Choroid plexus epithelial cell (primary cell): ENCODE results near the gene TGIF1.

Experiments used
- DNase-seq: peaks from one replicate; pipeline ENCODE4 v3.0.0-alpha.2; 2010; ENCODE audit warnings: low read depth
- H3K4me3 ChIP-seq: 2 replicates; pipeline ENCODE4 v1.5.1; 2011; ENCODE audit warnings: low read depth, mild to moderate bottlenecking, control low read depth, low read length, moderate library complexity
- CTCF ChIP-seq: conservative IDR thresholded peaks from 2 replicates; pipeline ENCODE4 v1.5.1; 2011; ENCODE audit warnings: low read depth, mild to moderate bottlenecking, control low read depth, inconsistent platforms, low read length, moderate library complexity

TGIF1 gene

DNA sequence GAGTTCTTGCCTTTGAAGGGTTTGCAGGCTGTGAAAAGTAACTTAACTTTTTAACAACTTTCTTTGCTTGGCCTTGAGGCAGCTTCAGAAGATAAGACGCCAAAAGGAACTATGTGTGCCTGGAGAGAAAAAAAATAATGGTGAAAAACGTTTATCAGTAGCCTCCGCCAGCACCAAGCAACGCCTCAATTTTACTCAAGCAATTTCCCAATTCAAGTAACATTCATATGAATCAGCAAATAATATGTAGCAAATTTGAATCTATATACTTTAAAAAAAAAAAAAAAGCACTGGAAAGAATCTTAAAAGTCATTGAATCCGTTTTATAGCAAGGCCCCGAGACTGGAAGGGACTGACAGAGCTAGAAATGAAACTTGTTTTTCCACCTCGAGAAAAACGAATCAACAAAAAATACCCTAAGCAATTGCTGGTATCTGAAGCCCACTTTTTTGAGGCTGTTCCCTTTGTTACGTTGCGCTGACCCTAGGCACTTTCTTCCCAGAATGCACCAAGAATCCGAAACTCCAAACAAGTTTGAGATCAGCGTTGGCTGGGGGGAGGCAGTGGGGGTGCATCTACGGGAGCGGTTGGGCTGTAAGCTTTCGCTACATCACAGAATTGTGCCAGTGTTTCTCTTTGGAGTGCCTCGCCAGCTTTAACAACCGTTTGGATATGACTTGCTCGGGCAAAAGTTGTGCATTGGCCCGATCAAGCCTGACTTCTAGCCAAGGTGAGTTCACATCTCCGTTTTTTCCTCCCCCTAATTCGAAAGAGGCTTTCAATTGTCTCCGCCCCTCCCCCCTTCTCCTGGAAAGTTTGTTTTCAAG is 2.7 kb upstream of the TGIF1 start:
- DNase-seq, result peak; percentile 85
- H3K4me3 ChIP-seq, result peak overlapping the region; percentile 94
- no peak for TF ChIP-seq CTCF

DNA sequence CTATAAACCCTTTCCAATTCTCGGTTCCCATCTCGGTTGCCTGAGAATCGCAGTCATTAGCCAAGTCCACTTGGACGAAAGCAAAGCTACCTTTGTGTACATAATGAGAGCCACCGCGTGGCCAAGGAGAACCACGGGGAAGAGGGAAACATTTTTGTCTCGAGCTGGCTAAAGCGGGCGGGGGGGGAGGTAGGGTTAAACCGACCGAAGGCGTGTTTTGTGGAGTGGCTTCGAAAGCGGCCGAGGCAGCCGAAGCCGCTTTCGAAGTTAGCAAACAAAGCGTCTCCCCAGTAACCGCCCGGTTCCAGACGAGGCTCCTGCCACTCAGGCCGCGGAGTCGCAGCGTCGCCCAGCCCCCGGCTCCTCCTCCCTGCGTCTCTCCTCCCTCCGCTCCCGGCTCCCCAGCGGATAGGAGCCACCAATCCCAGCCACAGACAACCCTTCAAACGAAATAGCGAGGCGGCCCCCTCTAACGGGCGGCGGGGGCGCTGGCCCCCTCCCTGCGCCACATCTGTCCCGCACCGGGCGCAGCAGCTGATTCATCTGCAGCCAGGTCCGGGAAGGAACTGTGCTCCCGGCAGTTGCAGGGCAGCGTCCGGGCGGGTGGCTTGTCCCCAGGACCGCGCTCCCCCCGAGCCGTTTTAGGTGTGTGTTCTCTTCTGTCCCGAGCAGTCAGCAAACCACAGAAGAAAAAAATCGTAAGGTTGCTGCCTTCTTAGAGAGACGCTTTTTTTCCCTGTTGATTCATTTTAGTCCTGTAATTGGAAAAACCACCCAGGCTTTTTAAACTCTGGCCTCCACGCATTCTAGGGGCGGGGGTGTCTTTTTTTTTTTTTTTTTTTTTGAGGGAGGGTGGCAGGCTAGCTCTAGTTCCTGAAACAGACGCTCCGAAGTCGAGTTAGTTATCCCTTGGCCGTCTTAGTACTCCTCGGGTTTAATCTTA is 1.8 kb upstream of the TGIF1 start:
- peak overlapping the region; percentile 94 for H3K4me3 ChIP-seq
- TF ChIP-seq CTCF, result peak; percentile 29
- peak; percentile 99 for DNase-seq

DNA sequence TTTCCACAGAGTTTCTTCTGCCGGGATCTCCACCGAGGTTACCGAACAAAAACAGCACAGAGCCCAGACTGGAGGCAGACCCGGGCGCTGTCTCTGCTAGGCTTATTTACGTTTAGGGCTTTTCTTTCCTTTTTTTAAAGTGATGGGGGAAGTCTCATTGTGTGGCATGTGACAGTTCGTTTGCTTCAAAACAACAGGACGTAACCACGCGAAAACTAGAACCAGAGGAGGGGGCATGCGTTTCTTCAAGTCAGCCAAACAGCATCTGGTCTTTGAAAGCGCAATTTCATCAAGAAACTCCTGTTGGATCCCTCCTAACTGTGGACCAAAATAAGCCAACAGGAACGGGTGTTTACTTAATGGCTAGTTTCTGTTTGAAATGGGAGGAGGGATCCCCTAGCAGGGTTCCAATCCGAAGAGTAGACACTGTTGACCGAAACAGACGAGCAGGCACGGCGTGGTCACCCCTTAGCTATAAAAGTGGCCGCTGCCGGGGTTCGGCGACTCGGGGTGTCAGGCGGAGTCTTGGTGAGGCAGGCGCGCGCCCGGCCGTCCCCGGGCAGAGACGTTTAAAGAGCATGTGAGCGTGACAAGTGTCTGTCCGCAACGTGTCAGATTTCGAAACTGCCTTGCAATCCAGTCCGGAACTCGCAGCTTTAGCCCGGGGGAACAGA is 997 bp upstream of the TGIF1 start:
- TF ChIP-seq CTCF, result no peak
- peak; percentile 94 for DNase-seq
- H3K4me3 ChIP-seq, result peak overlapping the region; percentile 94

DNA sequence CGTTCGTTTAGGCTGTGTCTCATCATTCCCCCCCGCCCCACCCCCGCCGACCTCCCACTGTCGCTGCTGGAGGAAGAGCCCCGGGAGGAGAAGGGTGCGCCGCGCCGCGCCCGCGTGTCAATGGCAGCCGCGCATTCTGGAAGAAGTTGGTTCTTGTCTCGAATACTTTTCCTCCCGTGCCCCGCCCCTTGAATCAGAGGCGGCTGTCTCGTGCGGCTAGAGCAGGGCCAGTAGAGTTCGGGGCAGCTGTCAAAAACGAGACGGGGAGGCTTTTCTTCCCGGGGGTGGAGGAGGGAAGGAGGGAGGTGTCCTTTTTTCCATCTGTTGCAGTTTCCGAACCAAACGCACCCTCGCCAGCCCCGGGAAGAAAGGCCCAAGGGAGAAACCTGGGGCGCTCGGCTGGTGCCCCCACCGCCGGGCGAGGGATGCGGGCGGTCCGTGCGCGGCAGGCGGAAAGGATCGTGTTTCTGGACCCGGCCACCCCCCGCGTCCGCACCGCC is 410 bp upstream of the TGIF1 start:
- TF ChIP-seq CTCF, result no peak
- no peak for DNase-seq
- H3K4me3 ChIP-seq, result peak overlapping the region; percentile 94

DNA sequence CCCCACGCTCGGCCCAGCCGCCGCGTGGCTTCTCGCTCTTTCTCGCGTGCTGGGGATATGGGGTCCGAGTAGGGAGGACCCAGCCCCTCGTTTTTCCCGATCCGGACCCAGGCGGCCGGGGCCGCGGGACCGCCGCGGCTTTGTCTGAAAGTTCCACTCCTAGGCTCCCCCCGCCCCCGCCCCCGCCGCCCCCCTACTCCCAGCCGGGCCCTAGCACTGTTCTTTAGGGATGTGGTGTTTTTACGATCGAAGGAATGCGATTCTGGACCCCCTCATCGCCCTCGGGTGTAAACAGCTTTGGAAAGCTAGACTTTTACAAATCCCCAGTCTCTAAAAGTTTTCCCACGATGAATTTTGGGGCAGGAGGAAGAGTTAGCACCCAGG is 819 bp downstream of the TGIF1 start:
- H3K4me3 ChIP-seq, result peak overlapping the region; percentile 94
- no peak for DNase-seq
- TF ChIP-seq CTCF, result no peak

DNA sequence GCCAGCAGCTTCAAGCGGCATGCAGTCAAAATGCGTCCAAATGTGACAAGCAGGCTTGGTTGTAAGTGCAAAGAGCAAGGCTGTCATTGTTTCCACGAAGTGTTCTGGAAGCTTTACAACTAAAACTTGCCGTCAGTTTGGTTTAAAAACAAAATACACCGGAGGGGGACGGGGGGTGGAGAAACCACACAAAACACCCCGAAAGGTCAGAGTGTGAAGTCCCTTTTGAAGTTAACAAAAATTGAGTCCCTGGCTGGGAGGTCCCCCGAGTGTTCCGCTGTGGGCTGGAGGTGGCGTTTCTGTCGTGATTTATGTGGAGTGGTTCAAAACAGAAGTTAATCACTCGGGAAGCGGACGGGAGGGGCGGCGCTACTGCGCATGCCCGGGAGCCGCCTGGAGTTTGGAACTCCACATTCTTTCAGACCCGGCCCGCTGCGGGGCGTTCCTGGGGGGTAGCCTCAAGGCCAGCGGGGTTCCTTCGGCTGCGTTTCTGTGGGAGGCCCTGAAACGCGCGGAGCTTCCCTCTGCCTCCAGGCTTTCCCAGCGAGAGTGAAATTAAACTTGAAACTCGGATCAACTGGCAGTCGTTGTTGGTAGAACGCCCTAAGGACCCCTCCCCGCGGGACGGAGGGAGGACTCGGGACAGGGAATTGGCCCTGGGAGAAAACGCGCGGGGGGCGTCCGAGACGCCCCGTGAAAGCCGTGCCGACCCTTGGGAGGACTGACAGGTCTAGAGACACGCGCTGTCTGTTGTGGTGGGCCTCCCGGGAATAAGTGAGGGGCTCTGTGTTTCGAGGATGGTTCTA is 1.4 kb downstream of the TGIF1 start:
- no peak for TF ChIP-seq CTCF

More for the DNA sequence above, 1.4 kb downstream of the TGIF1 start:
- DNase-seq, result peak; percentile 97
- peak overlapping the region; percentile 94 for H3K4me3 ChIP-seq
